GM12892 (cell line): ENCODE results near the gene CACNA2D4.

Source experiments
- POLR2A ChIP-seq: IDR thresholded peaks from 2 replicates; pipeline ENCODE4 v1.6.1; 2011; ENCODE audit warnings: low read depth, low read length, control low read depth
- POLR2AphosphoS5 ChIP-seq: IDR thresholded peaks from 2 replicates; pipeline ENCODE4 v1.6.1; 2011; ENCODE audit warnings: low read depth, low read length, control low read depth

GRCh38 chr12:1922985-1923384, 4.5 kb upstream of the CACNA2D4 start:
- TF ChIP-seq POLR2A (no peak), POLR2AphosphoS5 (no peak)
